ENCODE measurements around the gene CACNA1E. TPM values are rescaled to one million over a fixed set of nuclear protein-coding genes. Genes with fewer than 3 reads are reported as not detected.

The CACNA1E gene
- total RNA-seq, 1 experiment from 2014 or later = 0.46 TPM

DNA sequence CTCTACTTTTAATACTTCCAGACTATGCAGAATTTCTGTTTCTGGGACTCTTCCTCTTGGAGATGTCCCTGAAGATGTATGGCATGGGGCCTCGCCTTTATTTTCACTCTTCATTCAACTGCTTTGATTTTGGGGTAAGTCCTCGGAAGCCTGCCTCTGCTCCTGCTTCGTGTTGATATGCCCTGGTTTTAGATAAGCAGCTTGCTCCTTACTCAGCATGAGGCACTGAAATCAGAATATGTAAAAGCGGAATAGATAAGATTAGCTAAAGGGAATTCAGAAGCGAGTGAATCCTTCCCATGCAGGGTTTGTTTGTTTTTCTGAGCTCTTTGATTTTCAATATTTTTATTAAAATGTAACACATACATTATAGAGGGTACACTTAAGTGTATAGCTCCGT, 234.7 kb downstream of the CACNA1E start:
- Mint-ChIP-seq H3K36me3 (ENCODE audit: insufficient read depth in 1 of 3, low read depth in 3 of 3) (no peaks in the 10 kb centered on the region), H3K4me3 (no peak overlapping the region), H3K9me3 (no peaks in the 10 kb centered on the region; a peak in 1 of 5 replicates), H3K4me1 (peaks cover 33 to 34% of the 10 kb centered on the region in 2 experiments), H3K27ac (no peak overlapping the region), H3K27me3 (ENCODE audit: low read depth) (peaks cover 5% of the 10 kb centered on the region)
- H2BK5ac ChIP-seq (ENCODE audit: insufficient read length, low read length) = no peak overlapping the region
- DNase-seq = no peak
- no CpG with 5 or more reads among the region's 6 CpGs for WGBS (ENCODE audit: extremely low coverage, insufficient read length, low lambda C conversion rate)
- no peaks in the 10 kb centered on the region for H3K79me1 ChIP-seq (ENCODE audit: insufficient read depth, low read depth, low read length, poor library complexity, severe bottlenecking)
- H4K91ac ChIP-seq (ENCODE audit: insufficient read length, low read depth, low read length) = no peak overlapping the region
- no peak overlapping the region for H3K27ac ChIP-seq (ENCODE audit: insufficient read length, low read depth, low read length)
- H3K56ac ChIP-seq (ENCODE audit: insufficient read length, low read depth, low read length) = no peak overlapping the region
- no peaks in the 10 kb centered on the region for H3K9me3 ChIP-seq (ENCODE audit: control insufficient read depth, low read depth, low read length)
- TF ChIP-seq, protein P1, sequence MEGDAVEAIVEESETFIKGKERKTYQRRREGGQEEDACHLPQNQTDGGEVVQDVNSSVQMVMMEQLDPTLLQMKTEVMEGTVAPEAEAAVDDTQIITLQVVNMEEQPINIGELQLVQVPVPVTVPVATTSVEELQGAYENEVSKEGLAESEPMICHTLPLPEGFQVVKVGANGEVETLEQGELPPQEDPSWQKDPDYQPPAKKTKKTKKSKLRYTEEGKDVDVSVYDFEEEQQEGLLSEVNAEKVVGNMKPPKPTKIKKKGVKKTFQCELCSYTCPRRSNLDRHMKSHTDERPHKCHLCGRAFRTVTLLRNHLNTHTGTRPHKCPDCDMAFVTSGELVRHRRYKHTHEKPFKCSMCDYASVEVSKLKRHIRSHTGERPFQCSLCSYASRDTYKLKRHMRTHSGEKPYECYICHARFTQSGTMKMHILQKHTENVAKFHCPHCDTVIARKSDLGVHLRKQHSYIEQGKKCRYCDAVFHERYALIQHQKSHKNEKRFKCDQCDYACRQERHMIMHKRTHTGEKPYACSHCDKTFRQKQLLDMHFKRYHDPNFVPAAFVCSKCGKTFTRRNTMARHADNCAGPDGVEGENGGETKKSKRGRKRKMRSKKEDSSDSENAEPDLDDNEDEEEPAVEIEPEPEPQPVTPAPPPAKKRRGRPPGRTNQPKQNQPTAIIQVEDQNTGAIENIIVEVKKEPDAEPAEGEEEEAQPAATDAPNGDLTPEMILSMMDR (conservative IDR thresholded peaks at IDR 0.05) = no peak
- H2BK20ac ChIP-seq (ENCODE audit: low read depth, low read length, poor library complexity, severe bottlenecking) = no peak overlapping the region
- no peaks in the 10 kb centered on the region for H3K23me2 ChIP-seq (ENCODE audit: insufficient read length, low read depth, low read length, poor library complexity, severe bottlenecking)
- H3K23ac ChIP-seq (ENCODE audit: insufficient read length, low read depth, low read length) = no peak overlapping the region
- H3K4me1 ChIP-seq (ENCODE audit: insufficient read depth, low read length) = peaks cover 7% of the 10 kb centered on the region; the same call in 1 of the 2 replicates
- no peaks in the 10 kb centered on the region for H3K27me3 ChIP-seq (ENCODE audit: insufficient read depth, low read length)
- no peaks in the 10 kb centered on the region for H4K20me1 ChIP-seq (ENCODE audit: control insufficient read depth, insufficient read depth, insufficient read length)
- no peak overlapping the region for H2AFZ ChIP-seq (ENCODE audit: low read length)
- no peak overlapping the region for H2BK120ac ChIP-seq (ENCODE audit: low read depth, low read length, poor library complexity, severe bottlenecking)
- H3K14ac ChIP-seq (ENCODE audit: insufficient read depth, low read length) = no peak overlapping the region
- H3K18ac ChIP-seq (ENCODE audit: insufficient read length, low read depth, low read length) = no peak overlapping the region
- H3K4ac ChIP-seq (ENCODE audit: low read depth, low read length) = no peak overlapping the region
- H2BK15ac ChIP-seq (ENCODE audit: low read depth, low read length) = no peak overlapping the region
- H4K8ac ChIP-seq (replicated peaks; ENCODE audit: insufficient read length, low read depth, low read length) = no peak overlapping the region
- no peak overlapping the region for H2BK12ac ChIP-seq (ENCODE audit: insufficient read length, low read depth, low read length)
- H2AK5ac ChIP-seq (ENCODE audit: insufficient read length, low read length) = no peak overlapping the region
- no peak overlapping the region for H3T11ph ChIP-seq (ENCODE audit: low read length)
- H4K5ac ChIP-seq (ENCODE audit: insufficient read length, low read depth, low read length) = no peak overlapping the region
- H3K4me2 ChIP-seq (ENCODE audit: insufficient read depth, insufficient read length, low read length) = no peak overlapping the region
- no peaks in the 10 kb centered on the region for H3K79me2 ChIP-seq (ENCODE audit: insufficient read depth, low read length)
- H3K9ac ChIP-seq (ENCODE audit: extremely low read depth, insufficient read length, low read length) = no peak overlapping the region
